ENCODE data around the gene NSL1. TPM values are rescaled to one million over a fixed set of nuclear protein-coding genes. Genes with fewer than 3 reads are reported as not detected.

The NSL1 gene
- total and polyA plus RNA-seq, 2 donors (not counting 1 experiment from before 2014, with no cell fraction given): 20.5 to 45.9 TPM

GRCh38 chr1:212683357-212683722, 108.2 kb downstream of the NSL1 start:
- POLR2A ChIA-PET: no interaction called here
- CTCF ChIA-PET: interaction anchor here (1.3 kb wide), 1 partner anchor 15 kb away, joined by 4 read pairs; no protein-coding TSS in a partner anchor
- no peaks in the 10 kb centered on the region for H3K79me2 ChIP-seq (ENCODE audit: control insufficient read depth, insufficient read depth, low read length)
- 52% methylated on average over 4 of the region's 7 CpGs for WGBS (ENCODE audit: insufficient coverage)
- peak overlapping the region in 1 of 5 experiments; percentile 17 for H3K4me3 ChIP-seq (ENCODE audit: control extremely low read depth in 1 of 5, extremely low read depth in 1 of 5, insufficient read depth in 1 of 5, low read depth in 2 of 5, low read length in 4 of 5)
- DNase-seq (no peak), ATAC-seq (ENCODE audit: low read depth) (peak; percentile 62)
- no peaks in the 10 kb centered on the region for H3K27me3 ChIP-seq (replicated peaks in 1 of 4; ENCODE audit: control extremely low read depth in 1 of 4, control insufficient read depth in 3 of 4, insufficient read depth in 4 of 4, low read length in 3 of 4)
- intact Hi-C loops (cut with micrococcal nuclease): no loop called here
- Mint-ChIP-seq H3K4me3 (peak overlapping the region; percentile 63), H3K4me1 (peaks cover 33% of the 10 kb centered on the region), H3K27ac (peak overlapping the region; percentile 54), H3K27me3 (no peaks in the 10 kb centered on the region), H3K9me3 (ENCODE audit: insufficient read depth) (no peaks in the 10 kb centered on the region)
- H3K36me3 ChIP-seq (replicated peaks in 1 of 2; ENCODE audit: control extremely low read depth in 1 of 2, control insufficient read depth in 1 of 2, extremely low read depth in 1 of 2, insufficient read depth in 2 of 2, low read length in 1 of 2): no peaks in the 10 kb centered on the region
- H3K9me3 ChIP-seq (ENCODE audit: control extremely low read depth in 1 of 3, control insufficient read depth in 2 of 3, insufficient read depth in 1 of 3, low read length in 2 of 3): no peaks in the 10 kb centered on the region
- H4K20me1 ChIP-seq (ENCODE audit: control insufficient read depth, insufficient read depth, low read length, poor library complexity, severe bottlenecking): no peaks in the 10 kb centered on the region
- peak overlapping the region; percentile 57 for H2AFZ ChIP-seq (ENCODE audit: insufficient read depth, low read depth, low read length, poor library complexity, severe bottlenecking)
- no peak overlapping the region for H3K27ac ChIP-seq (ENCODE audit: low read length in 2 of 2)
- TF ChIP-seq EZH2 (IDR thresholded peaks at IDR 0.05; ENCODE audit: borderline replicate concordance, insufficient read depth, low read depth, low read length, poor library complexity, severe bottlenecking): no peak
- no peak for TF ChIP-seq CTCF (IDR thresholded peaks at IDR 0.05)
- H3K9ac ChIP-seq (ENCODE audit: low read length): peak overlapping the region; percentile 16
- peak overlapping the region; percentile 44 for H3K4me2 ChIP-seq (replicated peaks; ENCODE audit: low read depth, low read length, poor library complexity, severe bottlenecking)
- peaks cover 21 to 32% of the 10 kb centered on the region in 2 donors for H3K4me1 ChIP-seq (ENCODE audit: control insufficient read depth in 2 of 2, insufficient read depth in 2 of 2, low read length in 2 of 2)

- TF ChIP-seq EZH2 (IDR thresholded peaks at IDR 0.05; ENCODE audit: borderline replicate concordance, insufficient read depth, low read depth, low read length, poor library complexity, severe bottlenecking) (no peak), CTCF (IDR thresholded peaks at IDR 0.05) (no peak)
- H3K36me3 ChIP-seq (replicated peaks in 1 of 2; ENCODE audit: control extremely low read depth in 1 of 2, control insufficient read depth in 1 of 2, extremely low read depth in 1 of 2, insufficient read depth in 2 of 2, low read length in 1 of 2): no peaks in the 10 kb centered on the region
- POLR2A ChIA-PET: no interaction called here
- no peaks in the 10 kb centered on the region for H3K79me2 ChIP-seq (ENCODE audit: control insufficient read depth, insufficient read depth, low read length)
- no peaks in the 10 kb centered on the region for H3K27me3 ChIP-seq (replicated peaks in 1 of 4; ENCODE audit: control extremely low read depth in 1 of 4, control insufficient read depth in 3 of 4, insufficient read depth in 4 of 4, low read length in 3 of 4)
- H3K4me2 ChIP-seq (replicated peaks; ENCODE audit: low read depth, low read length, poor library complexity, severe bottlenecking): no peak overlapping the region
- no peak overlapping the region for H3K27ac ChIP-seq (ENCODE audit: low read length in 2 of 2)
- no peak overlapping the region for H3K9ac ChIP-seq (ENCODE audit: low read length)
- no peaks in the 10 kb centered on the region for H3K9me3 ChIP-seq (ENCODE audit: control extremely low read depth in 1 of 3, control insufficient read depth in 2 of 3, insufficient read depth in 1 of 3, low read length in 2 of 3)
- peaks cover 36% of the 10 kb centered on the region for H3K4me1 Mint-ChIP-seq
- peaks cover 21 to 34% of the 10 kb centered on the region in 2 donors for H3K4me1 ChIP-seq (ENCODE audit: control insufficient read depth in 2 of 2, insufficient read depth in 2 of 2, low read length in 2 of 2)
- H3K9me3 Mint-ChIP-seq (ENCODE audit: insufficient read depth): no peaks in the 10 kb centered on the region
- ATAC-seq (ENCODE audit: low read depth) (no peak), DNase-seq (no peak)
- no peak overlapping the region for H3K4me3 ChIP-seq (ENCODE audit: control extremely low read depth in 1 of 5, extremely low read depth in 1 of 5, insufficient read depth in 1 of 5, low read depth in 2 of 5, low read length in 4 of 5)
- H3K27me3 Mint-ChIP-seq: no peaks in the 10 kb centered on the region
- H2AFZ ChIP-seq (ENCODE audit: insufficient read depth, low read depth, low read length, poor library complexity, severe bottlenecking): no peak overlapping the region
- no peak overlapping the region for H3K27ac Mint-ChIP-seq
- 60% methylated on average over 1 of the region's 4 CpGs for WGBS (ENCODE audit: insufficient coverage)
- CTCF ChIA-PET: interaction anchor here (1.6 kb wide), 1 partner anchor 16 kb away, joined by 7 read pairs; no protein-coding TSS in a partner anchor
- H4K20me1 ChIP-seq (ENCODE audit: control insufficient read depth, insufficient read depth, low read length, poor library complexity, severe bottlenecking): no peaks in the 10 kb centered on the region
- intact Hi-C loops (cut with micrococcal nuclease): no loop called here
- no peak overlapping the region for H3K4me3 Mint-ChIP-seq
Observed at GRCh38 chr1:212680680-212681389, 110.7 kb downstream of the NSL1 start.

Measured in B cell (primary cell).